HG03460 (cell line): ENCODE measurements around the gene ATF7IP.
"Not testable (repeated sequence)": the region's sequence is repeated elsewhere in the genome, so short reads cannot be mapped to it uniquely, and the experiment has no call there.

Source experiments
- ATAC-seq: cut with Tn5 transposase; IDR thresholded peaks from one replicate; pipeline ENCODE4 v1.9.1; 2021; ENCODE audit not compliant: unreplicated experiment

The ATF7IP gene

GRCh38 chr12:14365294-14366208 is at the start of gene ATF7IP:
Gene ATF7IP, plus strand, starts transcription at chr12:14365682. Its CDS starts 58,234 bp downstream, at chr12:14423916.
- ATAC-seq = peak; percentile 61

- no peak for ATAC-seq
These were observed 47.9 kb upstream of the ATF7IP start for GRCh38 chr12:14317362-14318146.

- not testable (repeated sequence) for ATAC-seq
These were observed 45.6 kb upstream of the ATF7IP start for GRCh38 chr12:14319704-14320427.

- ATAC-seq = no peak
These were observed 43.1 kb upstream of the ATF7IP start for GRCh38 chr12:14322403-14322802.

GRCh38 chr12:14325716-14326343 is 39.7 kb upstream of the ATF7IP start:
- ATAC-seq = no peak

- ATAC-seq = no peak
These were observed 38.8 kb upstream of the ATF7IP start for GRCh38 chr12:14326699-14327098.

GRCh38 chr12:14327711-14328110 is 37.8 kb upstream of the ATF7IP start:
- ATAC-seq = no peak

GRCh38 chr12:14332482-14332881 is 33.0 kb upstream of the ATF7IP start:
- no peak for ATAC-seq

- no peak for ATAC-seq
These were observed 25.1 kb upstream of the ATF7IP start for GRCh38 chr12:14340371-14340770.

- not testable (repeated sequence) for ATAC-seq
These were observed 14.0 kb upstream of the ATF7IP start for GRCh38 chr12:14351524-14351923.

- ATAC-seq = not testable (repeated sequence)
These were observed 13.4 kb upstream of the ATF7IP start for GRCh38 chr12:14352066-14352465.

- not testable (repeated sequence) for ATAC-seq
These were observed 10.8 kb upstream of the ATF7IP start for GRCh38 chr12:14354665-14355064.

GRCh38 chr12:14356147-14356546 is 9.3 kb upstream of the ATF7IP start:
- no peak for ATAC-seq

- ATAC-seq = no peak
These were observed 8.0 kb upstream of the ATF7IP start for GRCh38 chr12:14357486-14357885.

GRCh38 chr12:14362352-14362751 is 3.1 kb upstream of the ATF7IP start:
- ATAC-seq = no peak

GRCh38 chr12:14364583-14365271 is 755 bp upstream of the ATF7IP start:
- no peak for ATAC-seq

- ATAC-seq = no peak
These were observed 942 bp downstream of the ATF7IP start for GRCh38 chr12:14366209-14367039.

GRCh38 chr12:14367040-14367661 is 1.7 kb downstream of the ATF7IP start:
- ATAC-seq = peak; percentile 42

GRCh38 chr12:14369311-14369710 is 3.8 kb downstream of the ATF7IP start:
- no peak for ATAC-seq
